Loucy (cell line): ENCODE results near the gene COLEC11.

ENCODE experiments used
- H2AFZ ChIP-seq: fragments of 200-600 bp; sonication (generic); 2 replicates; pipeline ENCODE4 v1.6.0; 2016; ENCODE audit warnings: antibody characterized with exemption, mild to moderate bottlenecking, low read length, moderate library complexity
- H3F3A ChIP-seq: fragments of 200-600 bp; 2 replicates; pipeline ENCODE4 v1.6.0; 2016; ENCODE audit warnings: antibody characterized with exemption, low read depth, mild to moderate bottlenecking
- H3K27me3 ChIP-seq: fragments of 200-600 bp; sonication (generic); 2 replicates; pipeline ENCODE4 v1.6.1; 2014; ENCODE audit warnings: low read length, mild to moderate bottlenecking; ENCODE audit not compliant: insufficient read depth, poor library complexity, severe bottlenecking
- H3K36me3 ChIP-seq: fragments of 200-600 bp; sonication (generic); 2 replicates; pipeline ENCODE4 v1.6.1; 2016; ENCODE audit warnings: low read length; ENCODE audit not compliant: insufficient read depth
- H3K4me1 ChIP-seq: fragments of 200-600 bp; sonication (generic); 2 replicates; pipeline ENCODE4 v1.5.1; 2014; ENCODE audit warnings: low read length, mild to moderate bottlenecking; ENCODE audit not compliant: insufficient read depth, poor library complexity, severe bottlenecking
- H3K4me2 ChIP-seq: fragments of 200-600 bp; sonication (generic); 2 replicates; pipeline ENCODE4 v1.6.0; 2014; ENCODE audit warnings: antibody characterized with exemption, low read length, low read depth, mild to moderate bottlenecking; ENCODE audit not compliant: poor library complexity, severe bottlenecking
- H3K4me3 ChIP-seq: fragments of 200-600 bp; sonication (generic); 2 replicates; pipeline ENCODE4 v1.5.1; 2014; ENCODE audit warnings: low read length, mild to moderate bottlenecking, mixed read lengths; ENCODE audit not compliant: poor library complexity, severe bottlenecking
- H3K79me2 ChIP-seq: fragments of 200-600 bp; sonication (generic); 2 replicates; pipeline ENCODE4 v1.6.1; 2014; ENCODE audit warnings: low read length; ENCODE audit not compliant: insufficient read depth
- H3K9ac ChIP-seq: fragments of 200-600 bp; sonication (generic); 2 replicates; pipeline ENCODE4 v1.6.0; 2014; ENCODE audit warnings: mild to moderate bottlenecking, low read depth, low read length, moderate library complexity; ENCODE audit not compliant: poor library complexity, severe bottlenecking
- H3K9me2 ChIP-seq: fragments of 200-600 bp; sonication (generic); replicated peaks from 2 replicates; pipeline ENCODE4 v1.6.1; 2016; ENCODE audit warnings: low read depth, low read length, mixed read lengths
- H3K9me3 ChIP-seq: fragments of 200-600 bp; sonication (generic); 2 replicates; pipeline ENCODE4 v1.6.1; 2014; ENCODE audit warnings: mild to moderate bottlenecking, antibody characterized with exemption, low read length, low read depth; ENCODE audit not compliant: insufficient read depth
- H4K20me1 ChIP-seq: fragments of 200-600 bp; sonication (generic); 2 replicates; pipeline ENCODE4 v1.6.0; 2014; ENCODE audit warnings: antibody characterized with exemption, low read length, mild to moderate bottlenecking; ENCODE audit not compliant: insufficient read depth, poor library complexity, severe bottlenecking
- EZH2phosphoT487 ChIP-seq: fragments of 200-600 bp; IDR thresholded peaks from 2 replicates; pipeline ENCODE4 v1.6.1; 2018; ENCODE audit warnings: antibody characterized with exemption, mild to moderate bottlenecking, moderate library complexity, borderline replicate concordance
- TF ChIP-seq, protein P1 (sequence below): fragments of 200-600 bp; sonication (generic); conservative IDR thresholded peaks from 2 replicates; pipeline ENCODE4 v1.5.1; 2014; ENCODE audit warnings: mild to moderate bottlenecking, antibody characterized with exemption, low read length

COLEC11 gene

DNA sequence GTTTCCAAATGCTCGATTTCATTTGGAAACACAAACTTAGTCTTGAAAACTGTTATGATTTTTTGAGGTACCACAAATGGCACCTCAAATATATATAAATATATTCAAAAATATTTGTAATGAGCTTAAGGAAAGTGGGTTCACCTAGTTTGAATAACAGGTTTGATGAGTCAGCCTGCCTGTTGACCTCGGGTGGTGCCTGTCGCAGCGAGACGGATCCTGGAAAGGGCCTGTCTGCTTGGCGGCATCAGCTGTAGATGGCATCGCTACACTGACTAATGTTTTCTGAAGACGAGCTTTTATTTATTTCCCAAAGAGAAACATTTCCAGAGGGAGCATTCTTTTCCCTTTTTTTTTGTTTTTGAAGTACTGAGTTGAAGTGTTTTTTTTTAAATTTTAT lies 70.0 kb downstream of the COLEC11 start:
- H3K9me3 ChIP-seq: no peaks in the 10 kb centered on the region
- H3F3A ChIP-seq: no peaks in the 10 kb centered on the region
- H3K4me3 ChIP-seq: no peak overlapping the region
- H3K9ac ChIP-seq: no peak overlapping the region
- no peaks in the 10 kb centered on the region for H3K27me3 ChIP-seq
- H3K9me2 ChIP-seq: no peaks in the 10 kb centered on the region
- no peak overlapping the region for H3K4me2 ChIP-seq
- H3K4me1 ChIP-seq: no peaks in the 10 kb centered on the region
- H2AFZ ChIP-seq: no peak overlapping the region
- TF ChIP-seq, protein P1, sequence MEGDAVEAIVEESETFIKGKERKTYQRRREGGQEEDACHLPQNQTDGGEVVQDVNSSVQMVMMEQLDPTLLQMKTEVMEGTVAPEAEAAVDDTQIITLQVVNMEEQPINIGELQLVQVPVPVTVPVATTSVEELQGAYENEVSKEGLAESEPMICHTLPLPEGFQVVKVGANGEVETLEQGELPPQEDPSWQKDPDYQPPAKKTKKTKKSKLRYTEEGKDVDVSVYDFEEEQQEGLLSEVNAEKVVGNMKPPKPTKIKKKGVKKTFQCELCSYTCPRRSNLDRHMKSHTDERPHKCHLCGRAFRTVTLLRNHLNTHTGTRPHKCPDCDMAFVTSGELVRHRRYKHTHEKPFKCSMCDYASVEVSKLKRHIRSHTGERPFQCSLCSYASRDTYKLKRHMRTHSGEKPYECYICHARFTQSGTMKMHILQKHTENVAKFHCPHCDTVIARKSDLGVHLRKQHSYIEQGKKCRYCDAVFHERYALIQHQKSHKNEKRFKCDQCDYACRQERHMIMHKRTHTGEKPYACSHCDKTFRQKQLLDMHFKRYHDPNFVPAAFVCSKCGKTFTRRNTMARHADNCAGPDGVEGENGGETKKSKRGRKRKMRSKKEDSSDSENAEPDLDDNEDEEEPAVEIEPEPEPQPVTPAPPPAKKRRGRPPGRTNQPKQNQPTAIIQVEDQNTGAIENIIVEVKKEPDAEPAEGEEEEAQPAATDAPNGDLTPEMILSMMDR: no peak
- TF ChIP-seq EZH2phosphoT487: no peak
- no peaks in the 10 kb centered on the region for H3K36me3 ChIP-seq
- no peaks in the 10 kb centered on the region for H4K20me1 ChIP-seq
- no peaks in the 10 kb centered on the region for H3K79me2 ChIP-seq

DNA sequence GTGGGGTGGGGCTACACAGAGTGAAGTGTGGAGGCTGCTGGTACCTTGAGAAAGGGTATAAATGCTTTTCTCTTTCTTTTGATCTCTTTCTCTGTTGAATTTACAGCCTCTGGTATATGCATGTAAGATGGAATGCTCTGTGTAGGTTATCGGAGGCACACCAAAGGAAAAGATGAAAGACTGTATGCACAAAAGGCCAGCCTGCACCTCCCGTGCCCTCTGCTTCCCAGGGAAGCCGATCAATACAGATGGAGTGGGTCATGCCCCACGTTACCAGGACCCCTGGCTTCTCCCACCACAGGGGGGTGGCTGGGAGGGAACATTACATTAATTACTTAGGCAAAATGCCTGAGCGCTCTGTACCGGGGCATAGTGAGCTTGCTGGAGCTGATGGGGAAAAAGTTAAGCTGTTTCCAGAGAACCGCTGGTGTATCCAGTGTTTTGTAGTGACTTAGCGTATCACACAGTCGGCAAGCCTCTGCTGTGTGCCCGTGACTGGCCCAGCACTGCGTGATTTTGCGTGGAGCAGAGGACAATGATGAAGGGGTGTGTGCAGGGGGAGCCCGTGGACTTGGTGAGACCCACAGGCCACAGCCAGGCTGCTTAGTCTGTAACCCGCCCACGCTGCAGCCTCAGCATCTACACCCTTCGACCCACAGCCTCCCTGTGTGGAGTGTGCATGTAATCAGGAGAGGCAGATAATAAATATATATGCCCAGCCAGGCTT lies 71.1 kb downstream of the COLEC11 start:
- no peak overlapping the region for H3K4me3 ChIP-seq
- H3F3A ChIP-seq: no peaks in the 10 kb centered on the region
- H2AFZ ChIP-seq: no peak overlapping the region
- H3K27me3 ChIP-seq: no peaks in the 10 kb centered on the region
- no peaks in the 10 kb centered on the region for H3K9me2 ChIP-seq
- no peaks in the 10 kb centered on the region for H4K20me1 ChIP-seq
- H3K9ac ChIP-seq: no peak overlapping the region
- no peaks in the 10 kb centered on the region for H3K9me3 ChIP-seq
- H3K36me3 ChIP-seq: no peaks in the 10 kb centered on the region
- H3K4me1 ChIP-seq: no peaks in the 10 kb centered on the region
- no peaks in the 10 kb centered on the region for H3K79me2 ChIP-seq
- TF ChIP-seq, protein P1: no peak
- TF ChIP-seq EZH2phosphoT487: no peak
- H3K4me2 ChIP-seq: no peak overlapping the region

DNA sequence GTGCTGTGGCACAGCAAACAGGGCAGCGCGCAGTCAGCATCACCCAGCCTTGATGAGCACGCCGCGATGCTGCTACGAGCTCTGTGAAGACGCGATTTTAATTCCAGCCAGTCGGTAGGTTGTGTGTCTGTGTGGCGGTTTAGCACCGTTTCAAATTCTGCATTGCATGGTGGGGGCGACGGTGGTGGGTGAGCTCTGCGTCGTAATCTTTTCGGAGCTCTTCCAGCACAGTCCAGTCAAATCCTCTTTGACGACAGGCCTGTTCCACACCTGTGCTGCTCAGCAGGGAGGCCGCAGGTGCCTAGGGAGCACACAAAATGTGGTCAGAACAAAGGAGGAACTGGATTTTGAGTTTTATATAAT lies 71.7 kb downstream of the COLEC11 start:
- TF ChIP-seq, protein P1: no peak
- no peak for TF ChIP-seq EZH2phosphoT487
- H3K79me2 ChIP-seq: no peaks in the 10 kb centered on the region
- H3K9me2 ChIP-seq: no peaks in the 10 kb centered on the region
- H4K20me1 ChIP-seq: no peaks in the 10 kb centered on the region
- H3K4me2 ChIP-seq: no peak overlapping the region
- no peaks in the 10 kb centered on the region for H3K27me3 ChIP-seq
- no peaks in the 10 kb centered on the region for H3K4me1 ChIP-seq
- no peak overlapping the region for H2AFZ ChIP-seq
- H3K9ac ChIP-seq: no peak overlapping the region
- no peaks in the 10 kb centered on the region for H3F3A ChIP-seq
- no peaks in the 10 kb centered on the region for H3K9me3 ChIP-seq
- H3K36me3 ChIP-seq: no peaks in the 10 kb centered on the region
- H3K4me3 ChIP-seq: no peak overlapping the region
